Activated naive CD4-positive, alpha-beta T cell treated with Interleukin-2 at 50 U/mL for 16 hours (primary cell): ENCODE data around the gene ZBTB7C.

Experiments used
- DNase-seq: peaks from one replicate; pipeline ENCODE4 v3.0.0-alpha.2; 2020

Gene ZBTB7C

DNA sequence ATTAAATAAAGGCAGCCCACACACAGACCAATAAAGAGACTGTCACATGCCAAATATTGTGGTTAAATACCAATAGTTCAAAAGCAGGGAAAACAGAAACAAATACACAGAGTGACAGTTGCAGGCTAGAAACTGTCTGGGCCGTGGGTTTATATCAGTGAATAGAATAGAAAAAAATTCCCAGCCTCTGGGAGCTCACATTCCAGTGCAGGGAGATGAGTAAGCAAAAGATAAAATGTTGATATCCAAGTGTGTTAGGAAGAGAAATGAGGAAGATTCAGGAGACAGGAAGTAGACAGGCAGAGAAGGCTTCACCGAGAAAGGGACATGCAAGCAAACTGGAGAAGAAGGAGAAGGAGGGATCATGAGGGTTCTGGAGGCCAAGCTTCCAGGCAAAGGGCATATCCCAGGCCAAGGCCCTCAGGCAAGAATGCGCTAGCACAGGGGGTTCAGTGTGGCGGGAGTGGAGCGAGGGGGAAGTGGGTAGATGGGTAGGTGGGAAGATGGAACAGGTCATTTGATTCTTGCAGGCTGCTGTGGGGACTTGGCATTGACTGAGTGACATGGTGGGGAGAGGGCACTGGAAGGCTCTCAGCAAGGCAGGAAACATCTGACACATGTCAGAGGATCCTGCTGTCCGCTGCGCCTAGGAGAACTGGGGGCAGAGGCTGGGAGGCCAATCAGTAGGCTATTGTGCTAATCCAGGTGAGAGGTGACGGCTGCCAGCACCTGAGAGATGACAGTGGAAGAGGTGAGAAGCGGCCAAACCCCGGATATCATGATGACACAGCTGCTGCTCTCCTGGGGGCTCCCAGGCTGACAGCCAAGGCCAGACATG lies 89.2 kb downstream of the ZBTB7C start:
- DNase-seq: no peak

DNA sequence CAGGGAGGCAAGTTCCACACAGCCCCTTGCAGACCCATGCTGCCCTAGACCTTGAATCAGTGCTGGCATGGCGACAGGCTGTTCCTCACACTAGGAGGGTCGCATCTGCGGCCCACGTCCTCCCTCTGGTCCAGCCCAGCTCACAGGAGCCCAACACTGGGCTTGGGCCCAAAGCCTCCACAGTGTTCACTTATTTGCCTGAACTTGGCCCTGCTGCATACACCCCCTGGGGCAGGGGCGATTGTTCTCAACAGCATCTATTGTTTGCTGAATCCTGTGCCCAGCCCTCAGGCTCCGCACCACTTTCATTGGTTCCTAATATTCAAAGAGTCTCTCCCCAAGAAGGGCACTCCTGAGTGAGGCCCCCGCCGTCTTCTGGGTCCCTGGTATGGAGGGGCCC lies 90.7 kb downstream of the ZBTB7C start:
- no peak for DNase-seq

DNA sequence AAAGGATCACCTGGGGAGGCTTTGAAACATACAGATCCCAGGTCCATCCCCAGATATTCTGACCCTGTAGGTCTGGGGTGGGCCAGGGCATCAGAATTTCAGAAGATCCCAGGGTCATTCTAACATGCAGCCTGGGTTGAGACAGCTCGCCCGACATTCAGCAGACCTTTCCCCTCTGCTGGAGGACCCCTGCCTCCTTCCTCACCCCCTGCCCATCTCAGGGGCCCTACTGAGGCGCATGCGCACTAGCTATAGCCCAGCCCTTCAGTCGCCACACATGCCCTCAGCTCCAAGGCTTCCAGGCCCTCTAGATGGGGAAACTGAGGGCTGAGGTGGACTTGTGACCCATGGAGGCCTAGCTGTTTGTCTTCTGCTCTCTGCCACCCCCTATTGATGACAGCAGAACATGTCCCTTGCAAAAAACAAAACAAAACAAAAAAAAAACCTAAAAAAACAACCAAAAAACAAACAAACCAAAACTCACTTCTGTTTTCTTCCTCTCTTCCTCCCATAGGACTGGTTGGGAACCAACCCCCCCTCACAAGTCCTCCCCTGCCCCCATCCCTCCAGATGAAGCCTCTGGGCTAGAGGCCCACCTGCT lies 91.3 kb downstream of the ZBTB7C start:
- no peak for DNase-seq

DNA sequence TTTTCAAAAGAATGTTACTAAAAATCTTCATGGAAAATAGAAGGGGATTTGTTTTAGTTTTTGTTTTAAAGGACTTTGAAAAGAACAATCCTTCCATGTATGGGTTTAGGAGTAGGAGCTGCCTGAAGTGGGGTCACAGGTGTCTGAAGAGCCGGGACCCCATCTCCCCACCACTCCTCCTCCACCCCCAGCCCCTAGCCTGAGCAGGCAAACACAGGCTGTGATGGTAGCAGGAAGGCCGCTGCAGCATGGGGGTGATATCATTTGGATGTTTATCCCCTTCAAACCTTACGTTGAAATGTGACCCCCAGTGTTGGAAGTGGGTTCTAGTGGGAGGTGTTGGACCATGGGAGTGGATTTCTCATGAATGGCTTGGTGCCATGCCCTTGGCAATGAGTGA lies 93.0 kb downstream of the ZBTB7C start:
- no peak for DNase-seq

DNA sequence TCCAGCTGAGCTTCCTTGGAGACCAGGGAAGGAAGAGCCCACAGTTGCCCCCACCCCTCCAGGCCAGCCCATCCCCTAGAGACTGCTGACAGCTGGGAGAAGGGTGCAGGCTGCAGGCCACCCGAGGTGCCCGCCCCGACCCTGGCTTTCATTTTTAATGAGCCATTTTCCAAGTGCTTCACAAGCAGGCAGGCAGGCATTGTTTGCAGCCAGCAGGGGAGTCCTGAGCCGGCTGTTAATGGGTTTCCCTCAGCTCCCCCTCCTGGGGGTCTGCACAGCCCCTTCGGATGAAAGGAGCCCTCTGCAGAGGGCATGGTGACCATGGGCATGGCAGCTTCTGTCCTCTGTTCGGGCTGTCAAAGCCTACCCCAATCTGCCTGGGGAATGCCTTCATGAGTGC lies 94.5 kb downstream of the ZBTB7C start:
- DNase-seq: no peak

DNA sequence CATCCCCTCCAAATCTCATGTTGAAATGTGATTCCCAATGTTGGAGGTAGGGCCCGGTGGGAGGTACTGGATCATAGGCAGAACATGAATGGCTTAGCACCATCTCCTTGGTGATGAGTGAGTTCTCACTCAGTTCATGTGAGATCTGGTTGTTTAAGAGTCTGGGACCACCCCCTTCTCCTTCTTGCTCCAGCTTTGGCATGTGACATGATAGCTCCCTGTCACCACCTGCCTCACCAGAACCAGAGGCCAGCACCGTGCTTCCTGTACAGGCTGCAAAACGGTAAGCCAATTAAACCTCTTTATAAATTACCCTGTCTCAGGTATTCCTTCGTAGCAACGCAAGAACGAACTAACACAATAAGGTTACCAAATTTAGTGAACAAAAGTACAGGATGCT lies 95.4 kb downstream of the ZBTB7C start:
- no peak for DNase-seq

DNA sequence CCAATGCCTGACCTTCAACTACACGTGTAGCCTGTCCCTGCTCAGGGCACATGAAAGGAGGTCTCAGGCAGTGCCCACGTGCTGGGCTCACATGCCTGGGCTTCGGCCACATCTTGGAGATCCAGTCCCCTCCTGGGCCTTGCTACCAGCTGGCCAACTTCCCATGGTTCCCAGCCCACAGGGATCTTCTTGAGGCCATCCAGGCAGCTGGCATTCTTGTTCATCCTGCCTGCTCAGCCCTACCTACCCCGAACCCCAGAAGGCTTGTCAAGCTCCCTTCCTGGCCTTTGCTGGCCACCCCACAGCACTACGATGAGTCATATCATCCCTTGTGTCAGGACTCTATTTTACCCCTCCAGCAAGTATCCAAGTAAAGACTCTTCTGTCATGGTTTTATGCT lies 97.1 kb downstream of the ZBTB7C start:
- no peak for DNase-seq

DNA sequence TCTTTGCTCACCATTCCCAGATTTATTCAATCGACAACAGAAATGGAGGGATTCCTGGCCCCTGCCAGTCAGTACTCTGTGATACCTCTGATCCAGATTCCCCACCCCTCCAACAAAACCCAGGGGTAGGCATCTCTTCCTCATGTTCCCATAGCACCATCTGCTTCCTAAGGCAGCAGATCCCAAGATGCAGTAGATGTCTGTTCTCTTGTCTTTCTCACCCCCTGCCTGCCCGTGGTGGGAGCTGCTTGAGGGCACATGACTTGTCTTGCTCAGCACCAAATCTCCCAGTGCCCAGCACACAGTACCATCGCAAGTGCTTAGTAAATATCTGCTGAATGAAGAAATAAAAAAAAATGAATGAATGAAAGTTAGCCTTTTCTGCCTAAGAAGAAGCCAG lies 98.2 kb downstream of the ZBTB7C start:
- no peak for DNase-seq

DNA sequence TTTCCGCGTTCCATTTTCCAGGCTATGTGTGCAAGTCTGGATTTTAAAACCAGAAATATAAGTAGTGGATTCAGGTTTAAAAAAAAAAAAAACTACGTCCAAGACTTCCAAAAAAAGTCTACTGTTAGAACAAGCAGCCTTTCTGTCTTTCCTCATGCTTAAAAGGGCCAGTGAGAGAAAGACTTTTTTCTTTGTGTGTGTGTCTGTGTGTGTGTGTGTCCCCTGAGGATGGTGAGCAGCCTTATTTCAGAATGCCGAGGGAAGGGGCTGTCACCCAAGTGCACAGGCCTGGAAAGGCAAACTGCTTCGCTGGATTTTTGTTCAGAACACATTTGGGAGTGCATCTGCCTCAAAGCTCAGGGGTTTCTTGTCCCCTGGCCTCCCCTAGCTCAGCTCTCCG lies 98.8 kb downstream of the ZBTB7C start:
- no peak for DNase-seq

DNA sequence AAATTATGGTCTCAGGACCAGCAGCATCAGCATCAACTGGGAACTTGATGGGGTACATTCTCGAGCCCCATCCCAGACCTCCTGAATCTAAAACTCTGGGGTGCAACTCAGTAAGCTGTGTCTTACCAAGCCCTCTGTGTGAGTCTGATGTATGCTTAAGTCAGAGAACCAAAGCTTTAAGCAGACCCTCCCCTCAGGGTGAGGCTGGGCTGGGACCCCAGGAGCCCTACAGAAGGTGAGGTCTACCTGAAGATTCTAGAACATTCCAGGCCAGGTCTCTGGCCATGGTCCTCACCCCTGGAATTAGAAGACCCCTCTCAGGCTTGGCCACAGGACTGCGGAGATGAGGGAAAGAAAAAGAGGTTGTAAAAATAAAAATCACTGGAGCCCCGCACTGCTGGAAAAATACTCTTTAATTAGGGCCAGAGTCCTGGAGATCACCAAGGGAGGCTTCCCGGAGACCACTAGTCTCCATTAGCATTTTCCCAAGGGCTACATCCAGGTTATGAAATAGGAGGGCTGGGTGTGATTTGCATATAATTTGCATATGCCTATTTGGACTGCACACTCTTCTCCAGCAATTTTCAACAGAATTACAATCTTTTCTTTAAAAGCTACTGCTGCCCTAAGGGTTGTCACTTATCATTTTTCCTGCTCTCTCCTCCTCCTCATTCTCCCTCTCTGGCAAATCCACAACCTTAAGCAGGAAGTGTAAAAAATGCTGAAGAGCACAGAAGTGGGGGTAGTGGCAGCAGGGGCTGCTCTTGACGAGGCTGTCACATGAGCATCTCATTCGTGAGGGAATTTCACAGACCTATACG lies 100.2 kb downstream of the ZBTB7C start:
- DNase-seq: no peak

DNA sequence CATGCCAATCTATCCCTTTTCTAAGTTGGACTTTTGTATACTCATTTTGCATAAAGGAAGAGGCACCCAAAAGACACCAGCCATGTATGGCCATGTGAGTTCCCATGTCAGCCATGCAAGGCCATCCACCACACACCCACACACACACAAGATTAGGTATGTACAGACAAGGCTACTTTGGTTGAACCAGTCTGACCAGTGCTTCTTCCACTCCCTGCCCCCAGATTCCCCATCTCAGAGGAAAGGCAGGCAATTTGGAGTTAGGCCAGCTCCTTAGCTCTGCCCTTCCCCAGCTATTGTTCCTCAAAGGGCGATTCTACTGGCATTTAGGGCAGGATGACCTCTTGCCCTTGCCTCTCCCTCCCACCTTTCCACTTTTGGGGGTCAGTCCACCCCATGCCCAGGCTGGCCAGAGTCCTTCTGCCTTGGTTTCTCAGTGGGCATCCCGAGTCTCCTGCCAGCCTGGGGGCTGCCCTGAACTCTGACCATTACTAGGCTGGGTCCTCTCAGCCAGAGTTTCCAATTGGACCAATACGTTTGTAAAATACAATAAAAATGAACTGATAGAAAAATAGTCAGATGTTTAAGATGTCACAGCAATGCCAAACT lies 101.1 kb downstream of the ZBTB7C start:
- no peak for DNase-seq

DNA sequence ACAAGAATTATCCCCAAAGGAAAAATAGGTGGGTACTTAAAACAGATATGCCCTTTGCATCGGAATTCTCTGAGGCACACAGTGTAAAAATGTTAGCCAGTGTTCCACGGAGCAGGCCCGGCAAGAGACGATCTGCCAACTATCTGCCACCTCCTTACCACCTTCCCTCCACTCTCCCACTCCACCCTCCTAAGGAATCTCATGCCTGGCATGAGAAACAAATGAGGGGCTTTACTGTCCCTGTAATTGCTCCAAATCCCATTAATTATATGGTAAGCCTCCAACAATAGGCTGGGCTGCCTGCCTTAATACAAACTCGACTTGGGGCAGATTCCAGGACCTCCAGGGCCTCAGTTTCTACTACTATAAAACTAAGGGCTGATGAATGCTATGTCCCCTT lies 102.3 kb downstream of the ZBTB7C start:
- no peak for DNase-seq

DNA sequence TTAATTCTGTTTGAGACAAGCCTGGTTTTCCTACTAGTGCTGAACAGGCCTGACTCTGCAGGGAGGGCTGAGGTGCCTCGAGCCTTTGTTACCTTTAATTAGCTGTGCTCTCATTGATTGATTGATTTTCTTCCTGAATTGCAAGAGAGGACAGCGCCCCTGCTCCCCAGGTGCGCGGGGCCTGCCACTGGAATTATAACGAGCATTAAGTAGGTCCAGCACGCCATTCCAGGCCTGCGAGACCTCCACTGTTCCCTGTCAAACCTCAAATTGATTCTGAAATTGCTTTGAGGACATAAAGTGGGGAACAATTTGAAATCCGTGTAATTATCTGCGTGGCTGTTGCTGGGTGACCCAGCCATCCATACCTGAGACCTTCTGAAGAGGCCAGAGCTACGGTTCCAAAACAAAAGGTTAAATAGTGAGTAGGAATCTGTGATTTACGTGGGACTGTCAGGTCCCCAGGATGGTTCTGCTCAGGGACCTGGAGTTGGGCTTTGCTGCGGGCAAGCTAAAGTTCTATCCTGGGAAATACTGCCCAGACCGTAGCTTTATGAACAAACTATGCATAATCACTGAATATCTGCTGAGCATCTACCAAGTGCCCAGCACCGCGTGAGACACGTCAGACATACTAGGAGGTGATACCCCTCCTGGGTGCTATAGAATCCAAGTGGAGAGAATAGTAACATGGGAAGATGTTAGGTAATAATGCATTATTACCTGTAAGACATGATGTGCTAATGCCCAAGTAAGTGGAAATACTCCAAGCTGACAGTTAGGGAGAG lies 104.1 kb downstream of the ZBTB7C start:
- no peak for DNase-seq

DNA sequence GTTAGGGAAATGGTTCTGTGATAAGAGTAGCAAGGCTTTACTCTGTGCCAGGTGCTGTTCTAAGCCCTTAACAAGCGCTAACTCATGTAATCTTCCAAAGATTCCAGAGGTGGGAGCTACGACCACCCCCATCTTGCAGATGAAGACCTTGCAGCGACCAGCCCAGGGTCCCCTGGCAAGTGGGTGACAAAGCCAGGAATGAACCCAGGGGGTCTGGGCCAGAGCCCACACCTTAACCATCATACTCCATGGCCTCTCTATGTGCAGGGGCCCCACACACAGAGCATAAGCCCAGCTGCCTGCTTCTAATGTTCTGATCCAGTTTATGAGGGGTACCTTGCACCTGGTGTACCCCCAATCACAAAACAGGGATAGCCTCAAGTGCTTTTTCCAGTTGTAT lies 105.3 kb downstream of the ZBTB7C start:
- no peak for DNase-seq

DNA sequence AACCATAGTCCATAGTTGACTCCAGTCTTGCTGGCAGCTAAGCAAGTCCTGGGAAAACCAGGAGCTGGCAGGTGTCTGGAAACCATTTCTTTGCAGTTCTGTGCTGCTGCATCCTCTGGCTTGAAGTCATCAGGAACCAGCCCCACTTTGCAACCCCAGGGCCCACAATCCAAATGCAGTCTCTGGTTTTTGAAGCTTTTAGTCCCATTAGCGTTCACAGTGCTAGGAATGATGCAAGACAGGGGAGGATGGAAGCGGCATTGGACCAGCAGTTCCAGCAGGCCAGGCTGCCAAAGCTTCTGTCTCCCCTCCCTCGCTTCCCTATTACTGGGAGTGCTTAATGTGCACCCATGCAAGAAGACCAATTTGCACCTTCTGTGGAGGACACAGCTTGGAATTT lies 106.4 kb downstream of the ZBTB7C start:
- no peak for DNase-seq

DNA sequence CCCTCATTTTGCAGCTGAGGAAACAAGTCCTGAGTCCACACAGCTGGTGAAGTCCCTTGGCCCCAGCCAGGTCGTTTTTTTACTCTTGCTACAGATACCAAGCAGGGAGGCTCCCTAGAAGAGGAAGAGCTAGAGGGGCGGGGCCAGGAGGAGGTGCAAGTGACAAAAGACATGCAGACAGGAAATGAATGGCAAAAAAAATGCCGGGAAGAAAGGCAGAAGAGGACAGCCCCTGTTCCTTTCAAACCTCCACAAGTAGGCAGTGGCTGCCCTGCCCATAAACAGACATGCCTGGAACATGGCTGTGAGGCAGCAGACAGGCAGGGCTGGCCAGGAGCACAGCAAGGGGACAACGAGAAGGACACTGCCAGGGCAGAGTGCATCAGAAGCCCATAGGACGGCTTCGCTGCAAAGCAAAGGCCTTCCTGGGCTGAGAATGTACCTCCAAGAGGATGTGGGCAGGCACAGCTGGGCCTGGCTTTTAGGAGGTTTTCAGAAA lies 108.7 kb downstream of the ZBTB7C start:
- DNase-seq: no peak

DNA sequence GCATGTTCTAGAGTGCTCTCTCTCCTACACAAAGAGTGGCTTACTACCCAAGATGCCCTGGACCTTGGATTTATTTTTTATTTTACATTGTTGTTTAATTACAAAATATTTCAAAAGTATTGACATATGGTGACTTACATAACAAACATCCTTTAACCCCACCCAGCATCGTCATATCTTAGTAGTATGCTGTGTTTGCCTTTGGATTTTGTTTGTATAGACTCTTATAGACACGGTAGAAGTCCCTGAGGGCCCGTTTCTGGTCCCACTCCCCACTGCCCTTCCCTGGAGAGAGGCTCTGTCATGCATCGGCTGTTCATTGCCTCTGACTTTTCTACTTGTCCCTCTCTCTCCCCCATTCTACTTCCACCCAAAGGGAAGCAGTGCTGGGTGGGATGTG lies 112.0 kb downstream of the ZBTB7C start:
- no peak for DNase-seq

DNA sequence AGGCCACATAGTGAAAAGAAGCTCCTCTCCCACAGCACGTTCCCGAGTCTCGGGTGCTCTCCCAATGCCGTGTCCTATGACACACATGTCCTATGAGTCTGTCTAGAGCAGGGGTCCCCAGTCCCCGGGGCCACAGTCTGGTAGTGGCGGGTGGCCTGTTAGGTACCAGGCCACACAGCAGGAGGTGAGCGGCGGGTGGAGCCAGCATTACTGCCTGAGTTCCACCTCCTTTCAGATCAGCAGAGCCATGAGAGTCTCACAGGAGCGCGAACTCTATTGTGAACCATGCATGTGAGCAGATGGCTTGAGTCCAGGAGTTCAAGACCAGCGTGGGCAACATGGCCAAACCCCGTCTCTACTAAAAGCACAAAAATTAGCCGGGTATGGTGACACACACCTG lies 112.6 kb downstream of the ZBTB7C start:
- no peak for DNase-seq

DNA sequence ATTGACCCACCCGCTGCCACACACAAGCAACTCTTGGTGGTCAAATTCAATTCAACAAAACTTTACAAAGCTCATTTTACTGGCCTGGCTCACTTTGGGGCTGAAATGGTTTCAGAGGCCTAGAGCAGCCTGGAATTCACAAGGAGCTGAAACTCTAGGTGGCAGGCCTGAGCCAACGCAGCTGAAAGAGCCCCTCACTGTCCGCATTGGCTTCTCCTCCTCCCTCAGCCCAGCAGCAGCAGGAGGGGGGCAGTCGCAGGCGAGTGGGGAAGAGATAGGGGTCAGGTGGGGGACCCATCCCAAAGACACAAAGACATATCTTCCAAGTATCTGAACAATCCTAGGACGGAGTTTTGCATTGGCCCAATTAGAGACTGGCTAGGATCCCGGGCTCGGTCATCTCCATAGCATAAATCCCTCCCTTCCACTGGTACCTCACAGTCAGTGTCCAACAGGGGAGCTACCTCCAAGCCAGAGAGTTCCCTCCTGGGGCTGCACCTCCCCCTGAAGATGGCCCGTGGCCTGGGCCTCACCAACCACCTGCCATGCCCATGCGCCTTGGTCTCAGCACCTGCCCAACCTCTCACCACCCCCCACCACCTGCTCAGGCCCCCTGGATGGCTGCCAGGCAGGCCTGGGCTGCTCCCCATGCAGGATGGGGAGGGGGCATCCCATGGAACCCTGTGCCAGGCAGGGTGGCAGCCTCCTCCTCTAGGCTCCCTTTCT lies 113.4 kb downstream of the ZBTB7C start:
- no peak for DNase-seq

DNA sequence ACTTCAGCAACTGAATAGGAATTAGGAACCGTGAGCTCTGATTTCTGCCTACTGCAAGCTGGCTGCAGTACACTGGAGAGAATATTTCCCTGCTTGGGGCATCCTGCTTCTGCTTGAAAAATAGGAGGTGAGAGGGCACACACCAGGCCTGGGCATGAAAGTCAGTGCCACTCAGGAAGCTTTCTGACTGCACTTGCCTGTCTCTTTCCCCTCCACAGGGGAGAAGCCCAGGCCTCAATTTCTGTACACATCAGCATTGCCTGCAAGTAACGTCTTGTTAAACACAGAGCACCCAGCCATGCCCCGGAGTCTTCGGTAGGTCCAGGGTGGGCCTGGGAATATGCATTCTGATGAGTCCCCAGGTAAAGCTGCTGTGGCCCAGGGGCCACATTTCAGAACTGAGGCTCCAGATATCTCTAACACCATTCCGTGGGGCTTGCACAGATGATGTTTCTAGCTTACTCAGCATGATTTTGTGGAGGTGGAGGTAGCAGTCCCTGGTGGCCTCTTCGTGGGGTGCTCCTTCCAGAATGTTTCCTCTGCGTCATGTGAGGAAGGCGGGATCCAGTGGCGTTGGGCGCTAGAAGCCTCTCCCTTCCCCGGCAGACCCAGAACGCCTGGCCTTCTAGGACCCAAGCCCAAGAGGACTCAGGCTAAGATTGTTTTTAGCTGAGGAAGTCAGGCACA lies 114.1 kb downstream of the ZBTB7C start:
- DNase-seq: no peak
